ENCODE data around the gene PDE11A.

- no peak for TF ChIP-seq CTCF (IDR thresholded peaks at IDR 0.05)
- no peak for TF ChIP-seq ZFX (IDR thresholded peaks at IDR 0.05; ENCODE audit: borderline replicate concordance)
These were observed 325.2 kb downstream of the PDE11A start for GRCh38 chr2:177747384-177747783.
